ENCODE data around the gene CLCA4. TPM values are rescaled to one million over a fixed set of nuclear protein-coding genes. Genes with fewer than 3 reads are reported as not detected.

The CLCA4 gene
- total RNA-seq, 4 donors from 2014 or later = not detected

- no peak for DNase-seq
- no peaks in the 10 kb centered on the region for H3K36me3 ChIP-seq
- TF ChIP-seq CTCF (IDR thresholded peaks at IDR 0.05) = no peak
- TF ChIP-seq POLR2A (IDR thresholded peaks at IDR 0.05) = no peak
- no peak overlapping the region for H3K27ac ChIP-seq
- no peaks in the 10 kb centered on the region for H3K9me3 ChIP-seq
- H3K4me3 ChIP-seq (replicated peaks in 1 of 3) = no peak overlapping the region
- no peaks in the 10 kb centered on the region for H3K4me1 ChIP-seq
- WGBS, 2 donors = 95 to 100% methylated on average over 1 of the region's 1 CpG
- intact Hi-C loops (cut with DNase I) = no loop called here
- H3K27me3 ChIP-seq = no peaks in the 10 kb centered on the region
Measured at GRCh38 chr1:86516335-86516734, 30.5 kb upstream of the CLCA4 start.

- WGBS, 2 donors = 66 to 78% methylated on average over 1 of the region's 1 CpG
- H3K27me3 ChIP-seq = no peaks in the 10 kb centered on the region
- no peak for TF ChIP-seq POLR2A (IDR thresholded peaks at IDR 0.05)
- TF ChIP-seq CTCF (IDR thresholded peaks at IDR 0.05) = no peak
- H3K4me3 ChIP-seq (replicated peaks in 1 of 3) = no peak overlapping the region
- no peak overlapping the region for H3K27ac ChIP-seq
- H3K9me3 ChIP-seq = no peaks in the 10 kb centered on the region
- intact Hi-C loops (cut with DNase I) = no loop called here
- no peaks in the 10 kb centered on the region for H3K36me3 ChIP-seq
- H3K4me1 ChIP-seq = no peaks in the 10 kb centered on the region
- DNase-seq = no peak
Measured at GRCh38 chr1:86517336-86517735, 29.5 kb upstream of the CLCA4 start.

GRCh38 chr1:86520789-86521521, 25.9 kb upstream of the CLCA4 start:
- no peak for TF ChIP-seq POLR2A (IDR thresholded peaks at IDR 0.05)
- TF ChIP-seq CTCF (IDR thresholded peaks at IDR 0.05) = no peak
- no peaks in the 10 kb centered on the region for H3K4me1 ChIP-seq
- H3K27ac ChIP-seq = no peak overlapping the region
- DNase-seq = no peak
- H3K4me3 ChIP-seq (replicated peaks in 1 of 3) = no peak overlapping the region
- H3K36me3 ChIP-seq = no peaks in the 10 kb centered on the region
- WGBS, 2 donors = 88% methylated on average over 4 of the region's 4 CpGs
- H3K27me3 ChIP-seq = no peaks in the 10 kb centered on the region
- intact Hi-C loops (cut with DNase I) = no loop called here
- H3K9me3 ChIP-seq = no peaks in the 10 kb centered on the region

- no peaks in the 10 kb centered on the region for H3K9me3 ChIP-seq
- intact Hi-C loops (cut with DNase I) = no loop called here
- no peak overlapping the region for H3K4me3 ChIP-seq (replicated peaks in 1 of 3)
- no peak overlapping the region for H3K27ac ChIP-seq
- H3K36me3 ChIP-seq = no peaks in the 10 kb centered on the region
- TF ChIP-seq CTCF (IDR thresholded peaks at IDR 0.05) (no peak), POLR2A (IDR thresholded peaks at IDR 0.05) (no peak)
- no peak for DNase-seq
- WGBS, 2 donors = 80 to 87% methylated on average over 2 of the region's 2 CpGs
- no peaks in the 10 kb centered on the region for H3K27me3 ChIP-seq
- no peaks in the 10 kb centered on the region for H3K4me1 ChIP-seq
Measured at GRCh38 chr1:86521522-86521891, 25.4 kb upstream of the CLCA4 start.

- no peaks in the 10 kb centered on the region for H3K9me3 ChIP-seq
- intact Hi-C loops (cut with DNase I) = no loop called here
- H3K27ac ChIP-seq = no peak overlapping the region
- WGBS, 2 donors = 73 to 77% methylated on average over 3 of the region's 3 CpGs
- H3K4me1 ChIP-seq = no peaks in the 10 kb centered on the region
- no peak for DNase-seq
- no peak for TF ChIP-seq CTCF (IDR thresholded peaks at IDR 0.05)
- TF ChIP-seq POLR2A (IDR thresholded peaks at IDR 0.05) = no peak
- no peaks in the 10 kb centered on the region for H3K36me3 ChIP-seq
- H3K27me3 ChIP-seq = no peaks in the 10 kb centered on the region
- no peak overlapping the region for H3K4me3 ChIP-seq (replicated peaks in 1 of 3)
Measured at GRCh38 chr1:86522240-86522639, 24.6 kb upstream of the CLCA4 start.
